Bone marrow (tissue), 2 donors: Measurements from ENCODE around the gene PYGM.

Source experiments
- DNase-seq, 2 donors: peaks; one replicate each; lab custom pipeline; 2025; lab: John Stamatoyannopoulos, UW

Gene PYGM

DNA sequence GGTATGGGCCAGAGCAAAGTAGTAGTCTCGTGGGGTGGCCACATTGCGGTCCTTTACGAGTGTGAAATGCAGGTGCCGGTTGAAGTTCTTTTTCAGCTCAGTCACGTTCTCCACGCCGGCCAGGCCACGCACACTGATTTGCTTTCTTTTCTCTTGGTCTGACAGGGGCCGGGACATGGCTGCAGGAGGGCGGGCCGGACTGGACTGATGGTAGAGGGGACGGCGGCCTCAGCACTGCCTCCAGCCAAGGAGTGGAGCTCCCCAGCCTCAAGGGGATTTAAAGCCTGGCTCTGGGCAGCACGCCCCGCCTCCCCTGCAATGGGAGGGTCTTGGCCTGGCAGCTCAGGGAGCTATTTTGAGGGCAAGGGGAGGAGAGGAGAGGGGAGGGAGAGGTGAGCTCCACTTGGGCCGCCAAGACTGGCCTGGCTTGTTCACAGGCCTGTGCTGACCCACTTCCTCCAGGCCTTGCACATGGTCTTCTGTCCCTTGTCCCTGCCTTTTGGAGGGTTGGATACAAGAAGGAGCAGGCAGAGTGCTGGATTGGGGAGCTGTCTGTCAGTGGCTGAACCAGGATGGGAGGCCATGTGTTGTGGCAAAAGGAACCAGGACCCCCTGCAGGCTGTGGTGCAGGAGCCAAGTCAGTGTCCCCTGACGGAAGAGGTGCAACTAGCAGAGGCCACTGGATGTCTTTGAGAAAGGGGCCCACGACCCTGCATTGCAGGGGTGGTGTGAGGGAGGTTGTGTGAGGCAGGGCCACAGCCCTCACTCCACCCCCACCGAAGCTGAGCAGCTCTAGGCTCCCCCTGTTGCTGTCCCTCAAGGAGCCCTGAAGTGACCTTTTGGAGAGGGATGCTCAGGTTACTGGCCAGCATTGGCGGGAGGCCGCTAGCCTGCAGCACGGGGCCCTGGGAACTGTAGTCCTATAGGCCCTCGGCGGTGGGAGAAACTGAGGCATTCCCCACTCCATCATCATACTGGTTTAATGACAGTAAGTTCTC, at the start of gene PYGM:
Gene PYGM (minus strand): TSS at position 253 of the 998 bp plus-strand sequence. CDS start 76 bp downstream, at position 177.
- no peak for DNase-seq

DNA sequence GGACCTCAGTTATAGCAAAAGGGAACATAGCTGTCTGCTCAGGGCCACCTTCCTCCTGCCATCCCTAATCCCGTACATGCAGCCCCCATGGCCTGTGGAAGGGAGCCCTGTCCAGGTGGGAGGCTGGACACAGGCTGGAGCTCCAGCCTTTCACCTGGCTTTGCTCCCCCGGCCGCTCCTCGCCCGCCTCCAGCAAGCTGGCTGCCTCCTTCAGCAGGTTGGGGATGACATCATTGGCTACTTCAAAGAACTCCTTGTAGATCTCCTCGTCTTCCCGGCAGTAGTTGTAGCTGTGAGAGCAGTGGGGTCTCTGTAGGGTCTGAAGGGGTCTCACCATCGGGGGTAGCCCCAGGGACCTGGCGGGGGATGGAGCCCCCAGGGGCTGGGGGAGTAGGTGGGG, 45.7 kb upstream of the PYGM start:
- DNase-seq: no peak

DNA sequence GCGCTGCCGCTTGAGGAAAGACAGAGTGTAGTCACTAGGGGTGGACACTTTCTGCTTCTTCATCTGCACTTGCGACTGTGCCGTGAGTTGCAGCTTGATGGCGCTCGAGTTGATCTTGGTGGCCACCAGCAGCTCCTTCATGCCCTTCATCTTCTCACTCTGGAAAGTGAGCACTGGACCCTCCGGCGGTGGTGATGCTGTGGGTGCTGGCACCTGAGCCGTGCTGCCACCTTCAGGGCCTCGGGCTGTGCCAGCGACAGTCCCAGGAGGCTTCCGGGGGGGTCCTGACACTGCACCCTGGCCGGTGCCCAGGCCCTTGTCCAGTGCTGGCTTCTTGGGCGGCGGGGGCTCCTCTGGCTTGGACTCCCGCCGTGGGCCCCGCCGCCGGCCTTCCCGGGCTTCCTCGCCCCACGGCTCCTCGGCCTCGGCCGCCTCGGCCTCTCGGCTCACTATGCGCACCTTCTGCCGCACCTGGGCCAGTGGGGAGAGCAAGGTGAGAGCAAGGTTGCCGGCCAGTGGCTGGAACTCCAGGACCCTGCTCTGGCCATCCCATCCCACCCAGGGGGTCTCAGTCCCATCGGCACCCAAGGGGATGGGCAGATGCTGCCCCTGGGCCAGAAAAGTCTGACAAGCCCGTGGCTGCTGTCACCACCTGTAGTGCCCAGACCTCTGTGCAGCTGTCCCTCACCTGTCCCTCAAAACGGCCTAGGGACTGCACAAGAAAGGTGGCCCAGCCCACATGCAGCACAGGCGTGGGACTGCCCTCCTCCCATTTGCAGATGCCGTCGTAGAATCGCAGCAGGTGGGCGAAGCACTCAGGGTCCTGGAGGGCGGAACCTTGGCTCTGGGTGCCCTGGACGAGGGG, 44.8 kb upstream of the PYGM start:
- DNase-seq: no peak

DNA sequence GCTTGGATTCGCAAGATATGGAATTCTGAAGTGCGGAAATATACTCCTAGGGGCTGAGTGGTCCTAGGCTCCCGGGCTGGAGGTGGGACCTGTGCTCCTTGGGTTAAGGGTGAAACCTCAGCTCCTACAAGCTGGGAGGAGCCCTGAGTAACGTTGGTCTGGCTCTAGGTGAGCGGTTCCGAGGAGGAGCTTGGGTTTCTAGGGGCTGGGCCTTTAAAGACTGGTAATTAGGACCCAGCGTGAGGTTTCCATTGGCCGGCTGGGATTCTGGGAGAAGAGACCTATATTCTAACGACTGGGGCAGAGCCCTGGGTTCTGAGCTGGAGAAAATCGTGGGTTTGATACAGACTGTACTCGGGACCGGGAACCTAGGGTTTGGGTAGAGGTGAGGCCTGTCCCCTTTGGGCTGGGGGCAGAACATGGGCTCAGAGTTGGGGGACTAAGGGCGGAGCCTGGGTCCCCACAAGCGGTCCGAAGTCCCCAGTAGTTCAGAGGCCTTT, 44.1 kb upstream of the PYGM start:
- no peak for DNase-seq

DNA sequence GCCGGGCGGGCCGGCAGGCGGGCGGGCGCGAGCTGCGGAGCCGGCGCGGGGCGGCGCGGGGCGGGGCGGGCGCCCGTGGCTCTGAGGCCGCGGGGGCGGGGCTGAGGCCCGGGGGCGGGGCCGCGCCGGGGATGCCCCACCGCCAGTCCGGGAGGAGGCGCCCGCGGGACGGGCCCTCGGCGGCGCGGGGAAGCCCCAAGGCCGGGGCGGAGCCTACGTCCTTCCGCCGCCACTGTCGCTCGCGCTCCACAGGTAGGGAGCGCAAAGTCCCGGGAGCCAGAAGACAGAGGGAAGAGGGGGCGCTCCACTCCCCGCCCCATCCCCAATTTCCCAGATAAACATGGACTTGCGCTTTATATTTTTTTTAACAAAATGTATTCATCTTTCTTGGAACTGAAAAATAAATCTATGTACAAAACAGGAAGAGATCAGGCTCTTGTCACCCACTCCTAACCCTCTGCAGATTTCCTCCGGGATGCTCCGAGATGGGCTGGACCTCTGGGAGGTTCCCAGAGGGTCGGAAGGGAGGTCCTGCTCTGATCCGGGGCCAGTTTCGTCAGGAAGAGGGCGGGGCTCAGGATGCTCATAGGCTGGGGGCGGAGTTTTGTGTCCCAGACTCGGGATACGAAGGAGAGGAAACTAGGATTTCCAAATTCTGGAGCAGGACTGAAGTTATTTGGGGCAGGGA, 43.5 kb upstream of the PYGM start, which contains the start of gene MAP4K2:
Gene MAP4K2 (minus strand): TSS at position 57 of the 688 bp plus-strand sequence. CDS start 65 bp downstream, outside the sequence.
- DNase-seq: peak in 1 of 2 donors; percentile 48

- no peak for DNase-seq
These were observed 42.8 kb upstream of the PYGM start for GRCh38 chr11:64802370-64803157.

- DNase-seq: no peak
These were observed 42.0 kb upstream of the PYGM start for GRCh38 chr11:64801561-64802369.

DNA sequence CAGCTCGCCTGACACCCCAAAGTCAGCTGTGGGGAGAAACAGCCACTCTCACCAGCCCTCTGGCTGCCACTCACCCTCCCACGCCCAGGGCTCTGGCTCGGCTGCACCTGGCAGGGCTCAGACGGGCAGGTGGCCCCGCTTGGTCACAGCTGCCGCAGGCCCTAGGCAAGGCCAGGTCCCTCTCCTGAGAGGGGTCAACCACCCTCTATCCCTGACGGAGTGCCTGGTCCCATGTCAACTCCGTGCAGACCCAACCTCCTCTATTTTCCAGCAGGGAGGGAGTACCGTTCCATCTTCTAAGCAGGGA, 41.3 kb upstream of the PYGM start:
- DNase-seq: no peak

- DNase-seq: no peak
These were observed 40.8 kb upstream of the PYGM start for GRCh38 chr11:64800303-64801157.

DNA sequence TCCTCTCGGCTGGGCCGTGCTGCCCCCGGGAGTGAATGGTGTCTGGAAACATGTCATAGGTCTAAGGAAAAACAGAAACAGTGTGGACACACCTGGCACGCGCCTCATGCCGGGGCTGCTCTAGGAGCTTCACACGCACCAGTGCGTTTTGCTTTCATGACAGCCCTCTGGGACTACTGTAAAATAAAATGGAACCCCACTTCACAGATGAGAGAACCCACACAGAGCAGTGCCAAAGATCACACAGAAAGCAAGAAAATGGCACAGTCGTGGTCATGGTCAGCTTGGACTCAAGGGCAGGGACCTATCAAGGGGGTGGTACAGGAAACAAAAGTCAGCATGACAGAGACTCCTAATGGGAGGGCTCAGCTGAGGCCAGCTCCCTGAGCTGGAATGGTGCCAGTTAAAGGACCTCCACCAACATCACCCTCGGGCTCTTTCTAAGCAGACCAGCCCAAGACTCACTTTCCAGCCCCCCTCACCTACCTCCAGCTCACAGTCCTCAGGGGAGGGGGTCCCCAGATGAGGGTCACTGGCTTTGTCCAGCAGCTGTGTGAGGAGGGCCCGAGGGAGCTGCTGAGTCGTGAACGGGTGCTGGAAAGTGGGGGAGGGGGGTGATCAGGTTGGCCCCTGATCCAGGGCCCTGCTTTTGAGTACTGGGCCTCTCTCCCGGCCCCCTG, 40.0 kb upstream of the PYGM start:
- DNase-seq: no peak

- DNase-seq: no peak
These were observed 39.5 kb upstream of the PYGM start for GRCh38 chr11:64799256-64799622.

DNA sequence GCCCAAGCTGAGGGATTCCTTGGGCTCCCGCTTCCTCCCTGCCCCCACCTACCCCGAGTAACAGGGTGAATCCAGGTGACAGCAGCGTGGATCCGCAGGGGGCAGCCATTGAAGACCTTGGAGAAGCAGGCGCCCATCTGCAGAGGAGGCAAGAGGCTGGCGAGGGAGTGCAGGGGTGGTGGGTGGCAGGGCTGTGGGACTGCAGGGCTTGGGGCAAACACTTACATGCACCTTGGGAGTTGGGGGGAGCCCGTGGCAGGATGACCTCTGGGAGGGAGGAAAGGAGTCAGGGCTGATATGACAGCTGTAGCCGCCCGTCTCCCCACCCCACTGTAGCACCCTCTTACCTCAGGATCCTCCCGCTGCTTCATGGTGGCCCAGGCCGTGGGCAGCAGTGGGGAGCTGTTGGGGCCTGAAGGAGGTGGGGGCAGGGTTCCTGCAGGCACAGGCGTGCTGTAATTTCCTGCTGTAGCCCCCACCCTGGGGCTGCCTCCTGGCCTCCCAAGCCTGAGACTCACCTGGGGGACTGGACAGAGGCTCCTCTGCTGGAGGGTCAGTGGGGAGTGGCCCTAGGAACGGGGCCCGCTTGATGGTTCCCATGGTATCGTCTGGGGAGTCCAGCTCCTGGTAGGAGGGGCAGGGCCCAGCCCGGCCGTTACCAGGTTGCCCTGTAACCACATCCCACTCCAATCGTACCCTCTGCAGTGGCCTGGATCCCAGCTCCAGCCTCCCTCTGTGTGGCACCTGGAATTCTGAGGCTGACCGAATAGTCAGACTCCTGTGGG, 37.2 kb upstream of the PYGM start:
- no peak for DNase-seq

GRCh38 chr11:64796047-64796756, 36.4 kb upstream of the PYGM start:
- no peak for DNase-seq

DNA sequence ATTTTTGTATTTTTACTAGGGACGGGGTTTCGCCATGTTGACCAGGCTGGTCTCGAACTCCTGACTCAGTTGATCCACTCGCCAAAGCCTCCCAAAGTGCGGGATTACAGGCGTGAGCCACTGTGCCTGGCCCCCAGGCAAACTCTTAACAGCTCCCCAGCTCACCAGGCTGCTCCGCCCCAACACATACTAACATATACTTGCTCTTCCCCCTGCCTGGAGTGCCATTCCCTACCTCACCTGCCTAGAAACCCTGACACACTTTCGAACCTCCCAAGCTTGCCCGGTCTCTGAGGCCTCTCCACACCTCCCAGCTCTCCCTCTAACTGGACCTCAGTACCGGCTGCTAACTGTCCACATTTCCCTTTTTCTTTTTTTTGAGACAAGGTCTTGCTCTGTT, 34.8 kb upstream of the PYGM start:
- no peak for DNase-seq

- DNase-seq: no peak
These were observed 33.7 kb upstream of the PYGM start for GRCh38 chr11:64793271-64794160.

- DNase-seq: no peak
These were observed 32.7 kb upstream of the PYGM start for GRCh38 chr11:64792482-64792881.
